Measurements from ENCODE around the gene CREB3L2. TPM values are rescaled to one million over a fixed set of nuclear protein-coding genes. Genes with fewer than 3 reads are reported as not detected.

CREB3L2 gene
- total and polyA plus RNA-seq, 2 of the 8 experiments (the other 6 are each of a cell fraction or from before 2014, with no cell fraction given): 14.4 to 48.3 TPM

DNA sequence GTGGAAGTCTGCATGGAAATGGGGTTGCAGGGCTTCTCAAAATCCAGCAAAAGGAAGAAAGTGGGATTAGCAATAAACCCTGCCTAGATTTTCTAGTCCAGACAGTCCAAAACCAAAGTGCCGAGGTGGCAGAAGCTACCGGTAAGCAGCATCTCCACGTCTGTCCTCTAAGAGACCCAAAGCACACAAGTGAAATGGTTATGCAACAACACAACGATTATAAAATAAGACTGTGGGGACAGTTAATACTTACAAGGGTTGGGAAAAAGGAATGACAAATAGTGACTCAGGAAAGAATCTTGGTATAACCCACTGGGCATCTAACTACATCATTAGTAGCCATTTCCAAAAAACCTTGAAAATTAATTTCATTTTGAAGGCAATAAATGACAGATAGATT, 24.7 kb downstream of the CREB3L2 start:
- Histone ChIP-seq H3K14ac (ENCODE audit: insufficient read length) (no peak overlapping the region), H3K27me3 (replicated peaks in 1 of 4; ENCODE audit: control insufficient read depth in 3 of 4, extremely low read depth in 1 of 4, insufficient read depth in 3 of 4, low read length in 3 of 4) (no peaks in the 10 kb centered on the region), H3K18ac (ENCODE audit: extremely low read depth, low read length) (no peak overlapping the region), H3K4ac (replicated peaks; ENCODE audit: insufficient read length, low read depth, low read length) (no peak overlapping the region), H2BK20ac (ENCODE audit: low read length) (no peak overlapping the region), H4K20me1 (replicated peaks in 1 of 2; ENCODE audit: control insufficient read depth in 1 of 2, insufficient read depth in 2 of 2, low read length in 2 of 2) (peaks cover 0 to 3% of the 10 kb centered on the region in 2 experiments), H3K27ac (ENCODE audit: low read depth, low read length) (no peak overlapping the region), H4K91ac (replicated peaks; ENCODE audit: insufficient read length, low read length) (no peak overlapping the region), H2BK12ac (ENCODE audit: low read depth, low read length) (no peak overlapping the region), H3K56ac (replicated peaks; ENCODE audit: insufficient read length, low read depth, low read length) (no peak overlapping the region), H3K9me3 (ENCODE audit: insufficient read depth in 2 of 2, low read depth in 1 of 2, low read length in 1 of 2) (no peaks in the 10 kb centered on the region), H3K4me2 (ENCODE audit: insufficient read depth in 1 of 2, low read depth in 2 of 2, low read length in 2 of 2) (no peak overlapping the region), H2AFZ (ENCODE audit: low read length) (no peak overlapping the region), H3K79me1 (ENCODE audit: low read depth, low read length) (peaks cover 6% of the 10 kb centered on the region), H2AK5ac (ENCODE audit: low read depth, low read length) (no peak overlapping the region), H2BK5ac (ENCODE audit: low read depth, low read length) (no peak overlapping the region), H2BK120ac (replicated peaks; ENCODE audit: low read depth, low read length) (no peak overlapping the region), H3K4me3 (ENCODE audit: extremely low read depth in 1 of 4, insufficient read depth in 2 of 4, low read depth in 3 of 4, low read length in 4 of 4) (no peak overlapping the region), H3K23me2 (ENCODE audit: low read depth, low read length) (no peaks in the 10 kb centered on the region), H3K9ac (replicated peaks in 1 of 4; ENCODE audit: extremely low read depth in 1 of 4, low read depth in 3 of 4, low read length in 3 of 4) (no peak overlapping the region), H3K36me3 (ENCODE audit: control insufficient read depth in 2 of 4, insufficient read depth in 4 of 4, low read length in 3 of 4) (no peaks in the 10 kb centered on the region), H3K79me2 (ENCODE audit: control insufficient read depth in 1 of 2, insufficient read depth in 2 of 2, low read length in 2 of 2) (peaks cover 9 to 86% of the 10 kb centered on the region in 2 experiments), H3K23ac (ENCODE audit: insufficient read length) (no peak overlapping the region), H2BK15ac (ENCODE audit: low read length) (no peak overlapping the region), H4K8ac (ENCODE audit: extremely low read depth, insufficient read depth, low read length) (no peak overlapping the region), H3K4me1 (replicated peaks in 1 of 4; ENCODE audit: control insufficient read depth in 3 of 4, insufficient read depth in 4 of 4, low read length in 3 of 4) (no peaks in the 10 kb centered on the region; a peak in 1 of 7 replicates), H4K5ac (ENCODE audit: insufficient read length, low read depth, low read length) (no peak overlapping the region)
- ChIA-PET POLR2A (ENCODE audit: partially characterized antibody) (interaction anchor here (2.3 kb wide), 1 partner anchor 10 kb away, joined by 6 read pairs; no protein-coding TSS in a partner anchor), CTCF (ENCODE audit: partially characterized antibody) (interaction anchor here (0.6 to 1.8 kb wide), 3 partner anchors 10 to 26 kb away, joined by 3 to 5 read pairs (median 5); no protein-coding TSS in a partner anchor)
- WGBS, 2 experiments (ENCODE audit: extremely low coverage in 1 of 2, insufficient coverage in 1 of 2, insufficient read length in 1 of 2, insufficient replicate concordance in 2 of 2, low coverage in 1 of 2, low lambda C conversion rate in 2 of 2, missing lambda C conversion rate in 1 of 2): 88% methylated on average over 4 of the region's 4 CpGs; no CpG with 5 or more reads in 1 of the 2 experiments
- FAIRE-seq (no peak), DNase-seq (ENCODE audit: low read depth in 1 of 2, low spot score in 2 of 2) (no peak)
- TF ChIP-seq NRF1 (IDR thresholded peaks at IDR 0.05; ENCODE audit: low read depth, low read length) (no peak), EZH2 (IDR thresholded peaks at IDR 0.05; ENCODE audit: low read depth, low read length, severe bottlenecking) (no peak)
